ENCODE measurements around the gene FGFR1OP2.

Gene FGFR1OP2

GRCh38 chr12:26982866-26983265 lies 44.6 kb downstream of the FGFR1OP2 start:
- no peak for DNase-seq (ENCODE audit: low read depth)
- TF ChIP-seq CTCF (conservative IDR thresholded peaks at IDR 0.05; ENCODE audit: low read depth, low read length) = no peak

GRCh38 chr12:26987634-26988424 lies 49.6 kb downstream of the FGFR1OP2 start:
- DNase-seq (ENCODE audit: low read depth) = peak; percentile 10
- H3K4me3 ChIP-seq (ENCODE audit: low read depth, low read length) = no peak overlapping the region
- TF ChIP-seq CTCF (conservative IDR thresholded peaks at IDR 0.05; ENCODE audit: low read depth, low read length) = no peak

More at GRCh38 chr12:26982866-26983265, 44.6 kb downstream of the FGFR1OP2 start:
- H3K4me3 ChIP-seq (ENCODE audit: low read depth, low read length) = no peak overlapping the region

- no peak for DNase-seq (ENCODE audit: low read depth)
- no peak for TF ChIP-seq CTCF (conservative IDR thresholded peaks at IDR 0.05; ENCODE audit: low read depth, low read length)
- H3K4me3 ChIP-seq (ENCODE audit: low read depth, low read length) = no peak overlapping the region
Measured at GRCh38 chr12:26988703-26989102, 50.4 kb downstream of the FGFR1OP2 start.

- TF ChIP-seq CTCF (conservative IDR thresholded peaks at IDR 0.05; ENCODE audit: low read depth, low read length) = no peak
- H3K4me3 ChIP-seq (ENCODE audit: low read depth, low read length) = no peak overlapping the region
- no peak for DNase-seq (ENCODE audit: low read depth)
Measured at GRCh38 chr12:26989873-26990272, 51.6 kb downstream of the FGFR1OP2 start.

GRCh38 chr12:26991826-26992225 lies 53.6 kb downstream of the FGFR1OP2 start:
- H3K4me3 ChIP-seq (ENCODE audit: low read depth, low read length) = no peak overlapping the region
- TF ChIP-seq CTCF (conservative IDR thresholded peaks at IDR 0.05; ENCODE audit: low read depth, low read length) = no peak
- no peak for DNase-seq (ENCODE audit: low read depth)

- DNase-seq (ENCODE audit: low read depth) = no peak
- no peak overlapping the region for H3K4me3 ChIP-seq (ENCODE audit: low read depth, low read length)
- no peak for TF ChIP-seq CTCF (conservative IDR thresholded peaks at IDR 0.05; ENCODE audit: low read depth, low read length)
Measured at GRCh38 chr12:26994109-26994508, 55.8 kb downstream of the FGFR1OP2 start.

GRCh38 chr12:26995706-26996105 lies 57.4 kb downstream of the FGFR1OP2 start:
- no peak for DNase-seq (ENCODE audit: low read depth)
- TF ChIP-seq CTCF (conservative IDR thresholded peaks at IDR 0.05; ENCODE audit: low read depth, low read length) = no peak
- no peak overlapping the region for H3K4me3 ChIP-seq (ENCODE audit: low read depth, low read length)

Data from choroid plexus epithelial cell (primary cell).